Measurements from ENCODE around the gene ERCC6L2. TPM values are rescaled to one million over a fixed set of nuclear protein-coding genes. Genes with fewer than 3 reads are reported as not detected.
A peak's percentile ranks its signal among the peaks of the same experiment; 100 is the strongest.

The ERCC6L2 gene
- total RNA-seq, 1 experiment from 2014 or later, result 43.0 TPM

- TF ChIP-seq TP53 (CRISPR knock-in tag; IDR thresholded peaks at IDR 0.05), result no peak
- no peak for TF ChIP-seq AFF4 (CRISPR knock-in tag; IDR thresholded peaks at IDR 0.05; ENCODE audit: borderline replicate concordance)
- TF ChIP-seq ZNF512 (CRISPR knock-in tag; IDR thresholded peaks at IDR 0.05; ENCODE audit: borderline replicate concordance), result no peak
- TF ChIP-seq ZBTB21 (CRISPR knock-in tag; IDR thresholded peaks at IDR 0.05; ENCODE audit: borderline replicate concordance), result no peak
- TF ChIP-seq JUN (CRISPR knock-in tag; IDR thresholded peaks at IDR 0.05), result no peak
- TF ChIP-seq ELF4 (CRISPR knock-in tag; IDR thresholded peaks at IDR 0.05; ENCODE audit: low read depth), result no peak
- TF ChIP-seq PREB (CRISPR knock-in tag; IDR thresholded peaks at IDR 0.05; ENCODE audit: borderline replicate concordance), result no peak
- no peak for TF ChIP-seq ZNF423 (CRISPR knock-in tag; IDR thresholded peaks at IDR 0.05)
- no peak for TF ChIP-seq ZBTB43 (CRISPR knock-in tag; IDR thresholded peaks at IDR 0.05)
Observed at GRCh38 chr9:95935861-95936578, 60.5 kb downstream of the ERCC6L2 start (continued).

- Mint-ChIP-seq H3K9me3 (peaks cover 12% of the 10 kb centered on the region), H3K4me1 (peaks cover 18% of the 10 kb centered on the region), H3K27me3 (ENCODE audit: low read depth) (no peaks in the 10 kb centered on the region), H3K4me3 (no peak overlapping the region), H3K27ac (peak overlapping the region; percentile 69), H3K36me3 (peaks cover 48% of the 10 kb centered on the region)
- POLR2A ChIA-PET, result no interaction called here
- CTCF ChIA-PET, result no interaction called here
- ATAC-seq (no peak), DNase-seq (ENCODE audit: low spot score) (no peak)
- TF ChIP-seq OVOL2 (CRISPR knock-in tag; IDR thresholded peaks at IDR 0.05; ENCODE audit: borderline replicate concordance), result no peak
- TF ChIP-seq HMGA2 (CRISPR knock-in tag; IDR thresholded peaks at IDR 0.05), result no peak
- no peak for TF ChIP-seq ZNF138 (CRISPR knock-in tag; conservative IDR thresholded peaks at IDR 0.05)
- no peak for TF ChIP-seq ARID4B (CRISPR knock-in tag; IDR thresholded peaks at IDR 0.05; ENCODE audit: borderline replicate concordance)
- TF ChIP-seq HMGXB4 (CRISPR knock-in tag; IDR thresholded peaks at IDR 0.05), result no peak
- no peak for TF ChIP-seq TP53 (CRISPR knock-in tag; IDR thresholded peaks at IDR 0.05)
- TF ChIP-seq ATF1 (CRISPR knock-in tag; IDR thresholded peaks at IDR 0.05), result no peak
- no peak for TF ChIP-seq MXD4 (CRISPR knock-in tag; IDR thresholded peaks at IDR 0.05; ENCODE audit: borderline replicate concordance)
Observed at GRCh38 chr9:95936579-95937075, 61.1 kb downstream of the ERCC6L2 start.

Measured in WTC11 (cell line).